ENCODE measurements around the gene CERS6.

CERS6 gene

GRCh38 chr2:168568476-168569267 is 112.6 kb downstream of the CERS6 start:
- no peak for DNase-seq (ENCODE audit: low read depth)

- no peak for DNase-seq (ENCODE audit: low read depth)
Measured at GRCh38 chr2:168571061-168571460, 115.0 kb downstream of the CERS6 start.

- no peak for DNase-seq (ENCODE audit: low read depth)
Measured at GRCh38 chr2:168573128-168573903, 117.2 kb downstream of the CERS6 start.

GRCh38 chr2:168574856-168575630 is 119.0 kb downstream of the CERS6 start:
- DNase-seq (ENCODE audit: low read depth) = no peak

- no peak for DNase-seq (ENCODE audit: low read depth)
Measured at GRCh38 chr2:168577885-168578284, 121.8 kb downstream of the CERS6 start.

GRCh38 chr2:168583064-168583709 is 127.1 kb downstream of the CERS6 start:
- DNase-seq (ENCODE audit: low read depth) = no peak

- no peak for DNase-seq (ENCODE audit: low read depth)
Measured at GRCh38 chr2:168583710-168584521, 127.8 kb downstream of the CERS6 start.

GRCh38 chr2:168584911-168585310 is 128.8 kb downstream of the CERS6 start:
- no peak for DNase-seq (ENCODE audit: low read depth)

- no peak for DNase-seq (ENCODE audit: low read depth)
Measured at GRCh38 chr2:168585700-168586099, 129.6 kb downstream of the CERS6 start.

- no peak for DNase-seq (ENCODE audit: low read depth)
Measured at GRCh38 chr2:168587307-168587706, 131.2 kb downstream of the CERS6 start.

GRCh38 chr2:168589236-168590211 is 133.5 kb downstream of the CERS6 start:
- DNase-seq (ENCODE audit: low read depth) = no peak

- DNase-seq (ENCODE audit: low read depth) = no peak
Measured at GRCh38 chr2:168592181-168592831, 136.2 kb downstream of the CERS6 start.

- no peak for DNase-seq (ENCODE audit: low read depth)
Measured at GRCh38 chr2:168593713-168594112, 137.6 kb downstream of the CERS6 start.

- DNase-seq (ENCODE audit: low read depth) = no peak
Measured at GRCh38 chr2:168594778-168595177, 138.7 kb downstream of the CERS6 start.

- DNase-seq (ENCODE audit: low read depth) = no peak
Measured at GRCh38 chr2:168596881-168597655, 141.0 kb downstream of the CERS6 start.

- DNase-seq (ENCODE audit: low read depth) = no peak
Measured at GRCh38 chr2:168599738-168600137, 143.7 kb downstream of the CERS6 start.

- no peak for DNase-seq (ENCODE audit: low read depth)
Measured at GRCh38 chr2:168600949-168601348, 144.9 kb downstream of the CERS6 start.

- DNase-seq (ENCODE audit: low read depth) = no peak
Measured at GRCh38 chr2:168601741-168602140, 145.7 kb downstream of the CERS6 start.

GRCh38 chr2:168602379-168602778 is 146.3 kb downstream of the CERS6 start:
- DNase-seq (ENCODE audit: low read depth) = no peak
